HG02763 (cell line): Measurements from ENCODE around the gene LAMA5.

Experiments
- ATAC-seq: cut with Tn5 transposase; IDR thresholded peaks from one replicate; pipeline ENCODE4 v1.9.1; 2021; ENCODE audit warnings: mild to moderate bottlenecking, moderate library complexity; ENCODE audit not compliant: unreplicated experiment

Gene LAMA5

GRCh38 chr20:62273416-62273815, 93.7 kb downstream of the LAMA5 start:
- ATAC-seq, result no peak

- no peak for ATAC-seq
Observed at GRCh38 chr20:62272200-62272599, 94.9 kb downstream of the LAMA5 start.

- no peak for ATAC-seq
Observed at GRCh38 chr20:62269871-62270270, 97.2 kb downstream of the LAMA5 start.

GRCh38 chr20:62269378-62269777, 97.7 kb downstream of the LAMA5 start:
- ATAC-seq, result no peak

GRCh38 chr20:62268228-62268900, 98.7 kb downstream of the LAMA5 start:
- no peak for ATAC-seq

- no peak for ATAC-seq
Observed at GRCh38 chr20:62267543-62267942, 99.6 kb downstream of the LAMA5 start.

- ATAC-seq, result no peak
Observed at GRCh38 chr20:62266851-62267250, 100.3 kb downstream of the LAMA5 start.

- no peak for ATAC-seq
Observed at GRCh38 chr20:62266340-62266739, 100.8 kb downstream of the LAMA5 start.

GRCh38 chr20:62265365-62265764, 101.7 kb downstream of the LAMA5 start:
- ATAC-seq, result no peak

GRCh38 chr20:62263396-62263795, 103.7 kb downstream of the LAMA5 start:
- no peak for ATAC-seq

- no peak for ATAC-seq
Observed at GRCh38 chr20:62262064-62262463, 105.0 kb downstream of the LAMA5 start.

GRCh38 chr20:62259294-62259565, 107.9 kb downstream of the LAMA5 start:
- ATAC-seq, result no peak
